Endothelial cell of umbilical vein (primary cell): Measurements from ENCODE around the gene SMURF1. TPM values are rescaled to one million over a fixed set of nuclear protein-coding genes. Genes with fewer than 3 reads are reported as not detected.

Source experiments
- BruUV-seq: library from RNA; stranded (reverse); fragments of 400-500 nt; replicated peaks from 2 replicates; lab custom pipeline; 2021; lab: Mats Ljungman, UMichigan
- CTCF ChIA-PET: fragments of 300-600, 350-600 bp; sonication (Branson Sonifier 250); formaldehyde crosslinking; loops from one replicate; lab custom pipeline; 2021; ENCODE audit warnings: antibody characterized with exemption, inconsistent platforms; lab: Charles Lee
- POLR2A ChIA-PET: fragments of 300-600, 350-600 bp; sonication (Branson Sonifier 250); formaldehyde crosslinking; loops from one replicate; lab custom pipeline; 2021; ENCODE audit warnings: antibody characterized with exemption, inconsistent platforms; lab: Charles Lee
- DNase-seq: peaks from one replicate; pipeline ENCODE4 v3.0.0-alpha.2; 2011; ENCODE audit warnings: low read depth, low spot score
- FAIRE-seq: peaks from 2 replicates; lab custom pipeline; 2011; peaks lifted over from hg19 to GRCh38; lab: Jason Lieb, UNC
- H2AFZ ChIP-seq: 2 replicates; pipeline ENCODE4 v1.6.0; 2012; ENCODE audit warnings: low read depth, low read length, control low read depth, inconsistent platforms
- H3K27ac ChIP-seq: 2 replicates; pipeline ENCODE4 v1.5.1; 2011; ENCODE audit warnings: low read depth, mild to moderate bottlenecking, control low read depth, low read length, moderate library complexity; ENCODE audit not compliant: insufficient read depth
- H3K27me3 ChIP-seq, 2 experiments: 2 replicates each; pipeline versions ENCODE4 v1.6.0 to v1.6.1; 2011; ENCODE audit warnings: low read length in 2 of 2, mixed read lengths in 1 of 2; ENCODE audit not compliant: control insufficient read depth in 2 of 2, insufficient read depth in 2 of 2
- H3K36me3 ChIP-seq, 2 experiments: 2 replicates in 1 of 2; 3 replicates in 1 of 2; pipeline ENCODE4 v1.5.1; 2011; ENCODE audit warnings: low read length in 2 of 2, mild to moderate bottlenecking in 1 of 2, moderate library complexity in 1 of 2; ENCODE audit not compliant: control insufficient read depth in 2 of 2, insufficient read depth in 2 of 2; ENCODE audit errors: extremely low read depth in 1 of 2
- H3K4me1 ChIP-seq: 3 replicates; pipeline ENCODE4 v1.5.1; 2011; ENCODE audit warnings: mild to moderate bottlenecking, low read length; ENCODE audit not compliant: control insufficient read depth, insufficient read depth; ENCODE audit errors: extremely low read depth
- H3K4me2 ChIP-seq: 2 replicates; pipeline ENCODE4 v1.6.1; 2011; ENCODE audit warnings: low read length, control low read depth, mixed read lengths; ENCODE audit not compliant: insufficient read depth
- H3K4me3 ChIP-seq, 3 experiments: fragments of 200-600 bp in 1 of 3; sonication (generic), shearing (Covaris generic) in 1 of 3; replicated peaks in 1 of 3; 2 replicates each; pipeline ENCODE4 v1.5.1; 2011 to 2016; ENCODE audit warnings: control low read depth in 3 of 3, low read length in 3 of 3, mild to moderate bottlenecking in 2 of 3, inconsistent platforms in 1 of 3, low read depth in 1 of 3, moderate library complexity in 1 of 3; ENCODE audit not compliant: insufficient read depth in 1 of 3
- H3K79me2 ChIP-seq: 2 replicates; pipeline ENCODE4 v1.6.0; 2012; ENCODE audit warnings: low read length, inconsistent platforms; ENCODE audit not compliant: control insufficient read depth, insufficient read depth
- H3K9ac ChIP-seq: replicated peaks from 2 replicates; pipeline ENCODE3; 2011; ENCODE audit warnings: low read length, control low read depth; ENCODE audit not compliant: insufficient read depth; ENCODE audit errors: extremely low read depth
- H3K9me1 ChIP-seq: replicated peaks from 3 replicates; pipeline ENCODE4 v1.6.0; 2011; ENCODE audit warnings: mild to moderate bottlenecking, low read length; ENCODE audit not compliant: control insufficient read depth, insufficient read depth; ENCODE audit errors: extremely low read depth
- H3K9me3 ChIP-seq: replicated peaks from 2 replicates; pipeline ENCODE4 v1.5.1; 2012; ENCODE audit warnings: low read length, inconsistent platforms; ENCODE audit not compliant: control insufficient read depth, insufficient read depth
- H4K20me1 ChIP-seq: replicated peaks from 2 replicates; pipeline ENCODE3; 2011; ENCODE audit warnings: mild to moderate bottlenecking, low read length; ENCODE audit not compliant: control insufficient read depth, insufficient read depth; ENCODE audit errors: extremely low read depth
- EZH2 ChIP-seq: IDR thresholded peaks from 2 replicates; pipeline ENCODE4 v1.6.1; 2012; ENCODE audit warnings: borderline replicate concordance, low read depth, mild to moderate bottlenecking, moderate library complexity, low read length, inconsistent platforms; ENCODE audit not compliant: severe bottlenecking
- FOS ChIP-seq: IDR thresholded peaks from 2 replicates; pipeline ENCODE4 v1.6.1; 2011; ENCODE audit warnings: mild to moderate bottlenecking, low read length, moderate library complexity, borderline replicate concordance; ENCODE audit not compliant: insufficient read depth
- GATA2 ChIP-seq: IDR thresholded peaks from 2 replicates; pipeline ENCODE4 v1.7.0; 2011; ENCODE audit warnings: low read depth, mild to moderate bottlenecking, moderate library complexity, mixed read lengths, low read length; ENCODE audit not compliant: insufficient read length, insufficient read depth
- JUN ChIP-seq: IDR thresholded peaks from 2 replicates; pipeline ENCODE4 v1.6.1; 2011; ENCODE audit warnings: borderline replicate concordance, low read depth; ENCODE audit not compliant: insufficient read length, insufficient read depth
- MYC ChIP-seq: IDR thresholded peaks from one replicate; pipeline ENCODE4 v1.6.1; 2011; ENCODE audit warnings: mild to moderate bottlenecking, low read depth, low read length
- POLR2A ChIP-seq: IDR thresholded peaks from 2 replicates; pipeline ENCODE4 v1.6.1; 2012; ENCODE audit warnings: low read depth, mild to moderate bottlenecking, control low read depth, low read length
- POLR2AphosphoS5 ChIP-seq: IDR thresholded peaks from 2 replicates; pipeline ENCODE4 v1.6.1; 2012; ENCODE audit warnings: low read depth, mild to moderate bottlenecking, control low read depth, low read length, moderate library complexity; ENCODE audit not compliant: insufficient read depth
- dilution Hi-C: fragments of 300-500 bp; cut with MboI; formaldehyde crosslinking; loops from one replicate; pipeline ENCODE4 v1.15.0; 2019; ENCODE audit warnings: low sequenced_read_pairs; ENCODE audit not compliant: extremely low pct_ligation_motif_present
- intact Hi-C: fragments of 100-400 bp; cut with micrococcal nuclease; formaldehyde crosslinking; loops from one replicate; pipeline ENCODE4 v1.10.0; 2022
- polyA plus RNA-seq, 4 experiments: library from polyadenylated mRNA; depleted of rRNA in 3 of 4; stranded (reverse) in 3 of 4; unstranded in 1 of 4; fragments of >200 nt; gene quantifications; 2 replicates each; pipeline versions ENCODE4 v1.2.1 to v1.2.3, GENCODE V29; 2011 to 2012; ENCODE audit warnings: missing spikeins in 1 of 4
- total RNA-seq: library from RNA; stranded (reverse); gene quantifications from 2 replicates; pipeline ENCODE4 v1.2.3, GENCODE V29; 2021
- TF ChIP-seq, protein P1 (sequence below): IDR thresholded peaks from 2 replicates; pipeline ENCODE4 v1.6.1; 2011; ENCODE audit not compliant: insufficient read depth, insufficient read length
- TF ChIP-seq, protein P2 (sequence below), 2 donors: IDR thresholded peaks; 1 replicate in 1 of 2; 2 replicates in 1 of 2; pipeline ENCODE4 v1.5.1; 2011; ENCODE audit warnings: low read length in 2 of 2, mild to moderate bottlenecking in 2 of 2, moderate library complexity in 2 of 2, control low read depth in 1 of 2, inconsistent platforms in 1 of 2, low read depth in 1 of 2; ENCODE audit not compliant: insufficient read depth in 1 of 2; ENCODE audit errors: extremely low read depth in 1 of 2

SMURF1 gene
- total and polyA plus RNA-seq, 2 donors (not counting 3 experiments of a cell fraction or from before 2014, with no cell fraction given) = 11.5 to 22.8 TPM

DNA sequence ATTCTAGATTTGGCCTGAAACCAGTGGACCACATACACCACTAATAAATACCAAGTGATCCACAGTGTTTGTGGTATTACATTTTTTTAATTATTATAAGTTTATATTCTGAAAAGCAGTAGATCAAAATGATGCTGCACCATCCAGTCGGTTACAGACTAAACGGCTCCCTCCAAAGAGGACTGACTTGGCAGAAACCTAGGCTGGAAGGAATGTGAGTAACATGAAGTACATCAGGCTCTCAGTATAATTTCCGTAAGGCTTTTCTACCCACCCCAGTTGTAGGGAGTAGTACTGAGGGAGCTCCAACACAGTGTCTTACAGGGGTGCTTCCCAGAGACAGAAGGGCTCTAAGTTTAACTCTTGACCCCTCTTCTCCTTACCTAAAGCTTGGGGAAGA, 146.1 kb downstream of the SMURF1 start:
- no peak overlapping the region for H3K4me3 ChIP-seq
- H3K4me2 ChIP-seq = no peak overlapping the region
- no peaks in the 10 kb centered on the region for H3K79me2 ChIP-seq
- H3K9me3 ChIP-seq = no peaks in the 10 kb centered on the region
- H2AFZ ChIP-seq = no peak overlapping the region
- H3K9me1 ChIP-seq = no peaks in the 10 kb centered on the region
- TF ChIP-seq MYC = no peak
- no peak for TF ChIP-seq GATA2
- H3K36me3 ChIP-seq = peaks cover 4 to 61% of the 10 kb centered on the region in 2 experiments
- intact Hi-C loops = no loop called here
- H3K4me1 ChIP-seq = no peaks in the 10 kb centered on the region
- BruUV-seq = no TSS peak
- H4K20me1 ChIP-seq = no peaks in the 10 kb centered on the region
- no peak overlapping the region for H3K27ac ChIP-seq
- DNase-seq = no peak
- no peak for FAIRE-seq
- no peak overlapping the region for H3K9ac ChIP-seq
- ChIA-PET POLR2A (no interaction called here), CTCF (no interaction called here)
- H3K27me3 ChIP-seq = no peaks in the 10 kb centered on the region
- dilution Hi-C loops = no loop called here

DNA sequence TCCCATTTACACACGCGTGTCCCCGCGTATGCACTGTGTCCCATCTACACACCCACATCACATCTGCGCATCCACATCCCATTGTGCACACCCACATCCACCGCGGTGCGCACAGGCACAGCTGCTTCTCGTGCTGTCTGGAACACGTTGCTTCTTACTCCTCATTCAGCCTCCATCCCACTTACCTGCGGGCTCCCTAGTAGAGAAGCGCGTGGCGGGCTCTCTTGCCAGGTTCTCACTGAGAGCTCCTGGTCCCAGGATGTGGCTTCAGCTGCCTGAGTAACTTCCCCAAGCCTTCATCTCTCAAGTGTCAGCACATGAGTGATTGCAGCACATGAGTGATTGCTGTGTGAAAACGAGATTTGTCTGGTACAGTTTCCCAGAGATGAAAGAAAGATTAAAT, 147.8 kb downstream of the SMURF1 start:
- Histone ChIP-seq H4K20me1 (no peaks in the 10 kb centered on the region), H2AFZ (no peak overlapping the region), H3K27me3 (no peaks in the 10 kb centered on the region), H3K4me2 (no peak overlapping the region), H3K27ac (no peak overlapping the region), H3K4me1 (no peaks in the 10 kb centered on the region), H3K4me3 (no peak overlapping the region), H3K9me1 (no peaks in the 10 kb centered on the region), H3K36me3 (peaks cover 4 to 61% of the 10 kb centered on the region in 2 experiments), H3K79me2 (no peaks in the 10 kb centered on the region), H3K9me3 (no peaks in the 10 kb centered on the region), H3K9ac (no peak overlapping the region)
- no peak for DNase-seq
- CTCF ChIA-PET = no interaction called here
- POLR2A ChIA-PET = no interaction called here
- BruUV-seq = no TSS peak
- intact Hi-C loops (no loop called here), dilution Hi-C loops (no loop called here)
- TF ChIP-seq GATA2 (no peak), POLR2A (no peak), EZH2 (no peak), JUN (no peak), MYC (no peak), POLR2AphosphoS5 (no peak), FOS (no peak)
- TF ChIP-seq, protein P1, sequence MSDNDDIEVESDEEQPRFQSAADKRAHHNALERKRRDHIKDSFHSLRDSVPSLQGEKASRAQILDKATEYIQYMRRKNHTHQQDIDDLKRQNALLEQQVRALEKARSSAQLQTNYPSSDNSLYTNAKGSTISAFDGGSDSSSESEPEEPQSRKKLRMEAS = no peak
- TF ChIP-seq, protein P2, sequence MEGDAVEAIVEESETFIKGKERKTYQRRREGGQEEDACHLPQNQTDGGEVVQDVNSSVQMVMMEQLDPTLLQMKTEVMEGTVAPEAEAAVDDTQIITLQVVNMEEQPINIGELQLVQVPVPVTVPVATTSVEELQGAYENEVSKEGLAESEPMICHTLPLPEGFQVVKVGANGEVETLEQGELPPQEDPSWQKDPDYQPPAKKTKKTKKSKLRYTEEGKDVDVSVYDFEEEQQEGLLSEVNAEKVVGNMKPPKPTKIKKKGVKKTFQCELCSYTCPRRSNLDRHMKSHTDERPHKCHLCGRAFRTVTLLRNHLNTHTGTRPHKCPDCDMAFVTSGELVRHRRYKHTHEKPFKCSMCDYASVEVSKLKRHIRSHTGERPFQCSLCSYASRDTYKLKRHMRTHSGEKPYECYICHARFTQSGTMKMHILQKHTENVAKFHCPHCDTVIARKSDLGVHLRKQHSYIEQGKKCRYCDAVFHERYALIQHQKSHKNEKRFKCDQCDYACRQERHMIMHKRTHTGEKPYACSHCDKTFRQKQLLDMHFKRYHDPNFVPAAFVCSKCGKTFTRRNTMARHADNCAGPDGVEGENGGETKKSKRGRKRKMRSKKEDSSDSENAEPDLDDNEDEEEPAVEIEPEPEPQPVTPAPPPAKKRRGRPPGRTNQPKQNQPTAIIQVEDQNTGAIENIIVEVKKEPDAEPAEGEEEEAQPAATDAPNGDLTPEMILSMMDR (IDR thresholded peaks at IDR 0.05; ENCODE audit: extremely low read depth in 1 of 2, insufficient read depth in 1 of 2, low read depth in 1 of 2, low read length in 2 of 2) = no peak
- FAIRE-seq = no peak
